Breast epithelium (tissue), 3 donors: ENCODE measurements around the gene COL6A2.

Source experiments
- POLR2A ChIP-seq: fragments of 450-650 bp; IDR thresholded peaks from one replicate; pipeline ENCODE4 v1.6.1; 2016; ENCODE audit warnings: antibody characterized with exemption, mild to moderate bottlenecking, moderate library complexity
- POLR2AphosphoS5 ChIP-seq, 3 donors: sonication (generic); formaldehyde crosslinking; IDR thresholded peaks; one replicate each; pipeline ENCODE4 v1.6.1; 2017; ENCODE audit warnings: antibody characterized with exemption in 3 of 3

DNA sequence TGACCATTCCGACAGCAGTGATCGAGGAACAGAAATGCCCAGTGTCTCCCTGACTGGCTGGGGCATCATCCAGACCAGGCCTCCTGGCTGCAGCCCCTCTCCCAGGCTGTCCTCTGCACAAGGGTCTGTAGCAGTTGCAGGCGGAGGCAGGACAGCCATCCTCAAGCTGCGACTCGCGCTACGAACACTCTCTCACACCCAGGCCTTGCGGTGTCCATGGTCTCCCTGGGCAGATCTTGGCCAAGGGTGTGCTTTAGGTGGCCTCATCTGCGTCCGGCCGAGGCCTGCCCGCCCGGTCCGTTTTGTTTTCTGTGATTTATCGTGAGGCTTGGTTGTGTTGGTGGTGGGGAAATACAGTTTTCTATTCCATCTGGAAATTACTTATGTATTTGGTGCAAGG, 41.8 kb downstream of the COL6A2 start:
- TF ChIP-seq POLR2AphosphoS5 (IDR thresholded peaks at IDR 0.05): no peak
- no peak for TF ChIP-seq POLR2A
